Activated CD8-positive, alpha-beta T cell treated with anti-CD3 and anti-CD28 coated beads for 36 hours (primary cell): ENCODE results near the gene MTG2. TPM values are rescaled to one million over a fixed set of nuclear protein-coding genes. Genes with fewer than 3 reads are reported as not detected.

Experiments used
- ATAC-seq: fragments of 200-7000 bp; cut with Tn5 transposase; one replicate; pipeline ENCODE4 v1.10.0; 2021; ENCODE audit warnings: mild to moderate bottlenecking, moderate library complexity
- CTCF ChIA-PET: fragments of 350-600 bp; sonication (Branson Sonifier 250); formaldehyde crosslinking; loops from one replicate; lab custom pipeline; 2021; ENCODE audit warnings: antibody characterized with exemption; lab: Charles Lee
- POLR2A ChIA-PET: fragments of 350-600 bp; sonication (Branson Sonifier 250); formaldehyde crosslinking; loops from one replicate; lab custom pipeline; 2021; ENCODE audit warnings: antibody characterized with exemption; lab: Charles Lee
- DNase-seq: peaks from one replicate; pipeline ENCODE4 v3.0.0-alpha.2; 2020
- H3K27ac Mint-ChIP-seq: one replicate; pipeline ENCODE4 v1.8.0; 2021; ENCODE audit warnings: mild to moderate bottlenecking, mixed read lengths
- H3K27me3 Mint-ChIP-seq: one replicate; pipeline ENCODE4 v1.8.0; 2021; ENCODE audit warnings: mixed read lengths
- H3K36me3 Mint-ChIP-seq: one replicate; pipeline ENCODE4 v1.8.0; 2021; ENCODE audit warnings: low read depth, mixed read lengths
- H3K4me1 Mint-ChIP-seq: one replicate; pipeline ENCODE4 v1.8.0; 2021; ENCODE audit warnings: low read depth, mixed read lengths
- H3K4me3 Mint-ChIP-seq: one replicate; pipeline ENCODE4 v1.8.0; 2021; ENCODE audit warnings: mild to moderate bottlenecking, moderate library complexity, mixed read lengths
- H3K9me3 Mint-ChIP-seq: one replicate; pipeline ENCODE4 v1.8.0; 2021; ENCODE audit warnings: mixed read lengths
- CTCF ChIP-seq: fragments of 200-600 bp; IDR thresholded peaks from one replicate; pipeline ENCODE4 v1.8.0; 2022; ENCODE audit warnings: antibody characterized with exemption, mild to moderate bottlenecking
- intact Hi-C: fragments of 100-400 bp; cut with micrococcal nuclease; formaldehyde crosslinking; loops from one replicate; pipeline ENCODE4 v1.10.0; 2022
- total RNA-seq, 2 experiments: library from RNA; stranded (reverse); gene quantifications; one replicate each; pipeline ENCODE4 v1.2.3, GENCODE V29; 2021

The MTG2 gene
- total RNA-seq, 2 experiments from 2014 or later: 36.5 to 40.5 TPM

GRCh38 chr20:62167474-62167873 is 15.4 kb upstream of the MTG2 start:
- no peaks in the 10 kb centered on the region for H3K27me3 Mint-ChIP-seq
- intact Hi-C loops: no loop called here
- TF ChIP-seq CTCF: no peak
- H3K27ac Mint-ChIP-seq: no peak overlapping the region
- H3K9me3 Mint-ChIP-seq: no peaks in the 10 kb centered on the region
- peaks cover 8% of the 10 kb centered on the region for H3K36me3 Mint-ChIP-seq
- ChIA-PET POLR2A (no interaction called here), CTCF (no interaction called here)
- no peak for DNase-seq
- no peak for ATAC-seq
- H3K4me3 Mint-ChIP-seq: no peak overlapping the region
- no peaks in the 10 kb centered on the region for H3K4me1 Mint-ChIP-seq

GRCh38 chr20:62168061-62168460 is 14.8 kb upstream of the MTG2 start:
- H3K27me3 Mint-ChIP-seq: no peaks in the 10 kb centered on the region
- DNase-seq (no peak), ATAC-seq (no peak)
- no peak overlapping the region for H3K4me3 Mint-ChIP-seq
- intact Hi-C loops: no loop called here
- CTCF ChIA-PET: no interaction called here
- H3K27ac Mint-ChIP-seq: no peak overlapping the region
- peaks cover 8% of the 10 kb centered on the region for H3K36me3 Mint-ChIP-seq
- H3K9me3 Mint-ChIP-seq: no peaks in the 10 kb centered on the region
- TF ChIP-seq CTCF: no peak
- POLR2A ChIA-PET: no interaction called here
- H3K4me1 Mint-ChIP-seq: no peaks in the 10 kb centered on the region

- no peaks in the 10 kb centered on the region for H3K9me3 Mint-ChIP-seq
- DNase-seq (no peak), ATAC-seq (no peak)
- no peaks in the 10 kb centered on the region for H3K4me1 Mint-ChIP-seq
- intact Hi-C loops: no loop called here
- H3K36me3 Mint-ChIP-seq: peaks cover 7% of the 10 kb centered on the region
- ChIA-PET CTCF (no interaction called here), POLR2A (no interaction called here)
- H3K4me3 Mint-ChIP-seq: no peak overlapping the region
- TF ChIP-seq CTCF: no peak
- H3K27ac Mint-ChIP-seq: no peak overlapping the region
- H3K27me3 Mint-ChIP-seq: no peaks in the 10 kb centered on the region
Measured at GRCh38 chr20:62168890-62169435, 13.9 kb upstream of the MTG2 start.

- Mint-ChIP-seq H3K4me3 (no peak overlapping the region), H3K4me1 (no peaks in the 10 kb centered on the region), H3K36me3 (peaks cover 8% of the 10 kb centered on the region), H3K27me3 (no peaks in the 10 kb centered on the region), H3K9me3 (no peaks in the 10 kb centered on the region), H3K27ac (no peak overlapping the region)
- DNase-seq: no peak
- CTCF ChIA-PET: no interaction called here
- ATAC-seq: no peak
- TF ChIP-seq CTCF: no peak
- POLR2A ChIA-PET: interaction anchor here (0.7 kb wide), 1 partner anchor 10 kb away, joined by 3 read pairs; no protein-coding TSS in a partner anchor
- intact Hi-C loops: no loop called here
Measured at GRCh38 chr20:62170536-62170935, 12.3 kb upstream of the MTG2 start.

GRCh38 chr20:62171245-62171644 is 11.6 kb upstream of the MTG2 start:
- no peak for TF ChIP-seq CTCF
- DNase-seq (no peak), ATAC-seq (no peak)
- H3K4me3 Mint-ChIP-seq: no peak overlapping the region
- no peaks in the 10 kb centered on the region for H3K4me1 Mint-ChIP-seq
- H3K27me3 Mint-ChIP-seq: no peaks in the 10 kb centered on the region
- H3K9me3 Mint-ChIP-seq: no peaks in the 10 kb centered on the region
- no peak overlapping the region for H3K27ac Mint-ChIP-seq
- POLR2A ChIA-PET: interaction anchor here (0.9 kb wide), 1 partner anchor 29 kb away, joined by 4 read pairs; no protein-coding TSS in a partner anchor
- CTCF ChIA-PET: no interaction called here
- intact Hi-C loops: no loop called here
- H3K36me3 Mint-ChIP-seq: peaks cover 7% of the 10 kb centered on the region
